CD14-positive monocyte (primary cell): Measurements from ENCODE around the gene ERO1B. TPM values are rescaled to one million over a fixed set of nuclear protein-coding genes. Genes with fewer than 3 reads are reported as not detected.
A peak's percentile ranks its signal among the peaks of the same experiment; 100 is the strongest.

Experiments
- DNase-seq, 3 donors: peaks; one replicate each; pipeline ENCODE4 v3.0.0-alpha.2; 2011 to 2022
- H2AFZ ChIP-seq: 2 replicates; pipeline ENCODE4 v1.6.0; 2012; ENCODE audit warnings: mild to moderate bottlenecking, low read depth, low read length, inconsistent platforms; ENCODE audit not compliant: insufficient read depth, poor library complexity, severe bottlenecking
- H3K27ac ChIP-seq, 2 donors: 1 replicate in 1 of 2; 2 replicates in 1 of 2; pipeline ENCODE4 v1.5.1; 2012 to 2013; ENCODE audit warnings: low read length in 2 of 2, control low read depth in 1 of 2, inconsistent platforms in 1 of 2, low read depth in 1 of 2, mild to moderate bottlenecking in 1 of 2
- H3K27me3 ChIP-seq, 2 donors: one replicate each; pipeline versions ENCODE4 v1.6.0 to v1.6.1; 2011 to 2013; ENCODE audit warnings: low read length in 2 of 2; ENCODE audit not compliant: control insufficient read depth in 2 of 2, insufficient read depth in 2 of 2
- H3K36me3 ChIP-seq, 2 donors: replicated peaks in 1 of 2; 1 replicate in 1 of 2; 2 replicates in 1 of 2; pipeline versions ENCODE4 v1.5.1 to v1.6.1; 2012 to 2013; ENCODE audit warnings: low read length in 2 of 2, control low read depth in 1 of 2, inconsistent platforms in 1 of 2, mild to moderate bottlenecking in 1 of 2; ENCODE audit not compliant: insufficient read depth in 2 of 2, control insufficient read depth in 1 of 2
- H3K4me1 ChIP-seq, 2 donors: 1 replicate in 1 of 2; 2 replicates in 1 of 2; pipeline versions ENCODE4 v1.5.1 to v1.6.1; 2012 to 2013; ENCODE audit warnings: low read length in 2 of 2, control low read depth in 1 of 2, inconsistent platforms in 1 of 2, mild to moderate bottlenecking in 1 of 2, moderate library complexity in 1 of 2; ENCODE audit not compliant: insufficient read depth in 2 of 2, control insufficient read depth in 1 of 2
- H3K4me2 ChIP-seq: replicated peaks from 2 replicates; pipeline ENCODE3; 2012; ENCODE audit warnings: low read length, moderate library complexity, mild to moderate bottlenecking; ENCODE audit not compliant: poor library complexity, severe bottlenecking; ENCODE audit errors: extremely low read depth
- H3K4me3 ChIP-seq, 3 experiments: fragments of 200-600 bp in 1 of 3; sonication (generic) in 1 of 3; replicated peaks in 1 of 3; 1 replicate in 2 of 3; 2 replicates in 1 of 3; pipeline ENCODE4 v1.5.1; 2011 to 2013; ENCODE audit warnings: low read length in 3 of 3, mild to moderate bottlenecking in 3 of 3, control low read depth in 2 of 3, low read depth in 2 of 3, inconsistent platforms in 1 of 3, moderate library complexity in 1 of 3
- H3K79me2 ChIP-seq: 2 replicates; pipeline ENCODE4 v1.6.0; 2012; ENCODE audit warnings: mild to moderate bottlenecking, control low read depth, inconsistent platforms, low read length, moderate library complexity; ENCODE audit not compliant: insufficient read depth
- H3K9ac ChIP-seq: 2 replicates; pipeline ENCODE4 v1.6.0; 2017; ENCODE audit warnings: low read length, mild to moderate bottlenecking; ENCODE audit not compliant: insufficient read depth, poor library complexity, severe bottlenecking
- H3K9me3 ChIP-seq, 2 donors: replicated peaks in 1 of 2; 1 replicate in 1 of 2; 2 replicates in 1 of 2; pipeline versions ENCODE4 v1.5.1 to v1.6.1; 2012 to 2013; ENCODE audit warnings: low read length in 2 of 2, control low read depth in 1 of 2; ENCODE audit not compliant: control insufficient read depth in 1 of 2, insufficient read depth in 1 of 2
- H4K20me1 ChIP-seq: 2 replicates; pipeline ENCODE4 v1.6.0; 2012; ENCODE audit warnings: mild to moderate bottlenecking, low read length, control low read depth, moderate library complexity; ENCODE audit not compliant: insufficient read depth
- H3K27ac Mint-ChIP-seq, 7 donors: one replicate each; pipeline ENCODE4 v1.8.0; 2020; ENCODE audit warnings: mild to moderate bottlenecking in 7 of 7, mixed read lengths in 7 of 7, moderate library complexity in 6 of 7, inconsistent platforms in 2 of 7
- H3K27me3 Mint-ChIP-seq, 3 donors: one replicate each; pipeline ENCODE4 v1.8.0; 2021 to 2022; ENCODE audit warnings: low read depth in 3 of 3, mild to moderate bottlenecking in 3 of 3, mixed read lengths in 3 of 3, moderate library complexity in 3 of 3, inconsistent platforms in 1 of 3
- H3K36me3 Mint-ChIP-seq, 2 donors: one replicate each; pipeline ENCODE4 v1.8.0; 2020; ENCODE audit warnings: mixed read lengths in 2 of 2, inconsistent platforms in 1 of 2, mild to moderate bottlenecking in 1 of 2
- H3K4me1 Mint-ChIP-seq: one replicate; pipeline ENCODE4 v1.8.0; 2020; ENCODE audit warnings: mild to moderate bottlenecking, mixed read lengths
- H3K4me3 Mint-ChIP-seq, 2 donors: one replicate each; pipeline ENCODE4 v1.8.0; 2020; ENCODE audit warnings: mild to moderate bottlenecking in 2 of 2, mixed read lengths in 2 of 2, moderate library complexity in 1 of 2
- H3K9me3 Mint-ChIP-seq, 7 donors: one replicate each; pipeline ENCODE4 v1.8.0; 2020 to 2022; ENCODE audit warnings: mixed read lengths in 7 of 7, mild to moderate bottlenecking in 6 of 7, moderate library complexity in 6 of 7, inconsistent platforms in 2 of 7
- CTCF ChIP-seq: fragments of 200-600 bp; IDR thresholded peaks from one replicate; pipeline ENCODE4 v1.8.0; 2022; ENCODE audit warnings: antibody characterized with exemption, mild to moderate bottlenecking
- WGBS: methylation state at CpG from one replicate; pipeline ENCODE4 v1.1.5; 2013; ENCODE audit warnings: missing lambda C conversion rate; ENCODE audit not compliant: insufficient coverage; 5-methylcytosine and 5-hydroxymethylcytosine counted together
- intact Hi-C, 2 donors: fragments of 100-400 bp; cut with micrococcal nuclease; formaldehyde crosslinking; loops; one replicate each; pipeline versions ENCODE4 v1.15.0 to v1.15.1; 2023
- polyA plus RNA-seq, 3 donors: library from polyadenylated mRNA; depleted of rRNA in 1 of 3; unstranded in 2 of 3; stranded (reverse) in 1 of 3; fragments of 300-500 nt in 2 of 3; fragments of >200 nt in 1 of 3; fragmentation: Illumina TruSeq in 2 of 3; gene quantifications; 1 replicate in 2 of 3; 2 replicates in 1 of 3; pipeline ENCODE4 v1.2.3, GENCODE V29; 2012 to 2021
- small RNA-seq: library from RNA; depleted of rRNA; stranded (forward); fragments of <200 nt; gene quantifications from one replicate; pipeline ENCODE3, GENCODE V24; 2012; ENCODE audit warnings: low read depth; ENCODE audit not compliant: insufficient read length

The ERO1B gene
- polyA plus RNA-seq, 3 donors: 2.7 to 4.2 (median 3.2) TPM

DNA sequence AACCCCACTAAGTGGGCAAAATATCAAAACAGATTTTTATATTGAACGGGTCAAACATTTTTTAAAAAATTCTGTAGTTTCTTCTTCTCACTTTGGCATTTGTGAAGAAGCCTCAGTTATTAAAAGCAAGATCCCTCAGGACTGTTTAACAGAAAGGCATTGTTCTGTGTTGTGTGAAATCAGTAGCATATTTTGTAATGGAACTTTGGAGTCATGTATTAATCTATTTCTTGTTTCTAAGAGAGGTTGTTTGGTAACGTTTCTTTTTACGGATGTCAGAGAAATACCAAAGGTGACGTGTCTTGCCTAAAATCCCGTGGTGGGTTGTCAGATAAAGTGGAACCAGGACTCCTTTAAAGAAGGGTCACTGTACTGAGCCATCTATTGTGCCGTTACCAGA lies 115.7 kb downstream of the ERO1B start:
- no peak overlapping the region for H3K9ac ChIP-seq

More for the DNA sequence above, 115.7 kb downstream of the ERO1B start:
- Histone ChIP-seq H3K9me3 (peaks cover 15 to 16% of the 10 kb centered on the region in 2 donors), H3K4me2 (no peak overlapping the region), H3K27ac (no peak overlapping the region), H3K4me1 (peaks cover 4 to 6% of the 10 kb centered on the region in 2 donors), H3K36me3 (peaks cover 0 to 2% of the 10 kb centered on the region in 2 donors), H2AFZ (no peak overlapping the region), H3K79me2 (no peaks in the 10 kb centered on the region), H3K4me3 (no peak overlapping the region), H3K27me3 (no peaks in the 10 kb centered on the region), H4K20me1 (peaks cover 29% of the 10 kb centered on the region)
- TF ChIP-seq CTCF: no peak
- no CpG with 5 or more reads among the region's 6 CpGs for WGBS
- intact Hi-C loops: no loop called here
- no peak for DNase-seq
- Mint-ChIP-seq H3K36me3 (peaks cover 22 to 36% of the 10 kb centered on the region in 2 donors), H3K9me3 (peaks cover 16 to 28% (median 24%) of the 10 kb centered on the region in 7 donors), H3K27ac (no peak overlapping the region), H3K4me3 (no peak overlapping the region), H3K27me3 (peaks cover 0 to 3% (median 2%) of the 10 kb centered on the region in 3 donors), H3K4me1 (peaks cover 12% of the 10 kb centered on the region)

Small RNA genes lying within 50 kb of the gene (small RNA-seq; reads per million reads assigned to genes)
- gene RNU2-70P: 107 reads per million, percentile 96 among the genes with 10 or more reads in this experiment

Other genes starting within 250 kb of the ERO1B start
- 10 to 100 TPM in 2 of 3 donors, 1 to 10 TPM in 1; 6.8 to 19.7 (median 14.4) TPM for gene NID1, start 216.9 kb downstream of the ERO1B start, polyA plus RNA-seq
- gene GPR137B, start 139.4 kb downstream of the ERO1B start, polyA plus RNA-seq: 10 to 100 TPM in 1 of 3 donors, 1 to 10 TPM in 2; 7.5 to 10.8 (median 8.7) TPM
- not detected for gene EDARADD, start 112.3 kb upstream of the ERO1B start, polyA plus RNA-seq
- gene LGALS8, start 242.0 kb upstream of the ERO1B start, polyA plus RNA-seq: 10 to 100 TPM; 58.9 to 84.6 (median 75.7) TPM